Activated CD4-positive, alpha-beta memory T cell treated with anti-CD3 and anti-CD28 coated beads, Interleukin-2, amount 10 ng/mL, durations not matched to agents 7 days and 5 days (primary cell): ENCODE results near the gene MIA. TPM values are rescaled to one million over a fixed set of nuclear protein-coding genes. Genes with fewer than 3 reads are reported as not detected.
A peak's percentile ranks its signal among the peaks of the same experiment; 100 is the strongest.

Experiments
- CTCF ChIA-PET: fragments of 350-600 bp; sonication (Branson Sonifier 250); formaldehyde crosslinking; loops from one replicate; lab custom pipeline; 2021; ENCODE audit warnings: antibody characterized with exemption, inconsistent platforms; lab: Charles Lee
- POLR2A ChIA-PET: fragments of 350-600 bp; sonication (Branson Sonifier 250); formaldehyde crosslinking; loops from one replicate; lab custom pipeline; 2021; ENCODE audit warnings: antibody characterized with exemption; lab: Charles Lee
- DNase-seq: peaks from one replicate; pipeline ENCODE4 v3.0.0-alpha.2; 2020
- H3K27ac Mint-ChIP-seq: one replicate; pipeline ENCODE4 v1.8.0; 2021; ENCODE audit warnings: mild to moderate bottlenecking, mixed read lengths
- H3K27me3 Mint-ChIP-seq: one replicate; pipeline ENCODE4 v1.8.0; 2021; ENCODE audit warnings: mixed read lengths
- H3K36me3 Mint-ChIP-seq: one replicate; pipeline ENCODE4 v1.8.0; 2021; ENCODE audit warnings: low read depth, mixed read lengths
- H3K4me1 Mint-ChIP-seq: one replicate; pipeline ENCODE4 v1.8.0; 2021; ENCODE audit warnings: mixed read lengths
- H3K4me3 Mint-ChIP-seq: one replicate; pipeline ENCODE4 v1.8.0; 2021; ENCODE audit warnings: mild to moderate bottlenecking, mixed read lengths
- H3K9me3 Mint-ChIP-seq: one replicate; pipeline ENCODE4 v1.8.0; 2021; ENCODE audit warnings: mixed read lengths
- total RNA-seq, 2 experiments: library from RNA; stranded (reverse); gene quantifications; one replicate each; pipeline ENCODE4 v1.2.3, GENCODE V29; 2021

MIA gene
- total RNA-seq, 2 experiments from 2014 or later, result not detected

GRCh38 chr19:40785526-40785925 is 10.2 kb downstream of the MIA start:
- Mint-ChIP-seq H3K4me1 (peaks cover 3% of the 10 kb centered on the region), H3K27me3 (no peaks in the 10 kb centered on the region), H3K27ac (no peak overlapping the region), H3K4me3 (no peak overlapping the region), H3K36me3 (peaks cover 32% of the 10 kb centered on the region), H3K9me3 (no peaks in the 10 kb centered on the region)
- ChIA-PET CTCF (no interaction called here), POLR2A (no interaction called here)
- DNase-seq, result no peak

DNA sequence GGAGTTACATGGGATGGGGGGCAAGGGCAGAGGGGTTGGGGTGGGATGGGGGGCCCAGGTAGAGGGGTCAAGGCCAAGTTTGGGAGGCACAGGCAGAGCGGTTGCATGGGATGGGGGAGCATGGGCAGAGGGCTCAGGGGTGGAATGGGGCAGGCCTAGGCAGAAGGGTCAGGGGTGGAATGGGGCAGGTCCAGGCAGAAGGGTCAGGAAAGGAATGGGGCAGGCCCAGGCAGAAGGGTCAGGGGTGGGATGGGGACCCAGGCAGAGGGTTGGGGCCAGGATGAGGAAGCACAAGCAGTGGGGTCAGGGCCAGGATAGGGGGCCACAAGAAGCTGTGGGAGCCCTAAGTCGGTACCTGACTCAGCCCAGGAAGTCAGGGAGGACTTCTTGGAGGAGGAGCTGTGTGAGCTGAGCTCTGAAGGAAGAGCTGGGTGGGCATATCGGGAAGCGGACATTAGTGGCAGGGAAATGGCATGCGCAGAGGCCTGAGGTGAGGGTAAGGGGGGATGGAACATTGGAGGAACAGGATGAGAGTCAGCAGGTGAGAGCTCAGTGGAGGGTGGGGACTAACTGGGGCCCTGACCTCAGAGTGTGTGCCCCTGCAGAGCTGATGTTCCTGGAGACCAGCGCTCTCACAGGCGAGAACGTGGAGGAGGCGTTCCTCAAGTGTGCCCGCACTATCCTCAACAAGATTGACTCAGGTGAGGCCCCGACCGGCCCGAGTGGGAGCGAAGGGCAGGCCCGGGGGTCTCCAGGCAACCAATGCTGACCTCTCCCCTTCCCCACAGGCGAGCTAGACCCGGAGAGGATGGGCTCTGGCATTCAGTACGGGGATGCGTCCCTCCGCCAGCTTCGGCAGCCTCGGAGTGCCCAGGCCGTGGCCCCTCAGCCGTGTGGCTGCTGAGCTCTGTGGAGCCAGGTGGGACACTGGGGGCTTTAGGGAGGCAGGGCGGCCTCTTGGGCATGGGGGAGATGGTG is 11.0 kb downstream of the MIA start:
- no peaks in the 10 kb centered on the region for H3K9me3 Mint-ChIP-seq
- CTCF ChIA-PET, result interaction anchor here (0.9 kb wide), 2 partner anchors 9 to 12 kb away, joined by 3 to 5 read pairs; partner anchors contain the start of genes EGLN2 and RAB4B
- POLR2A ChIA-PET, result interaction anchor here (1.0 to 1.4 kb wide), 2 partner anchors 8 to 12 kb away, joined by 4 to 8 read pairs; partner anchors contain the start of genes EGLN2 and RAB4B
- H3K36me3 Mint-ChIP-seq, result peaks cover 29% of the 10 kb centered on the region
- H3K27me3 Mint-ChIP-seq, result no peaks in the 10 kb centered on the region
- no peak overlapping the region for H3K4me3 Mint-ChIP-seq
- peaks cover 1% of the 10 kb centered on the region for H3K4me1 Mint-ChIP-seq
- H3K27ac Mint-ChIP-seq, result no peak overlapping the region
- DNase-seq, result no peak

GRCh38 chr19:40791349-40791748 is 16.0 kb downstream of the MIA start:
- H3K27ac Mint-ChIP-seq, result no peak overlapping the region
- H3K9me3 Mint-ChIP-seq, result no peaks in the 10 kb centered on the region
- H3K4me3 Mint-ChIP-seq, result no peak overlapping the region
- POLR2A ChIA-PET, result no interaction called here
- no peaks in the 10 kb centered on the region for H3K27me3 Mint-ChIP-seq
- CTCF ChIA-PET, result interaction anchor here (1.1 kb wide), 1 partner anchor 128 kb away, joined by 3 read pairs; no protein-coding TSS in a partner anchor
- DNase-seq, result no peak
- peaks cover 28% of the 10 kb centered on the region for H3K36me3 Mint-ChIP-seq
- peaks cover 10% of the 10 kb centered on the region for H3K4me1 Mint-ChIP-seq

DNA sequence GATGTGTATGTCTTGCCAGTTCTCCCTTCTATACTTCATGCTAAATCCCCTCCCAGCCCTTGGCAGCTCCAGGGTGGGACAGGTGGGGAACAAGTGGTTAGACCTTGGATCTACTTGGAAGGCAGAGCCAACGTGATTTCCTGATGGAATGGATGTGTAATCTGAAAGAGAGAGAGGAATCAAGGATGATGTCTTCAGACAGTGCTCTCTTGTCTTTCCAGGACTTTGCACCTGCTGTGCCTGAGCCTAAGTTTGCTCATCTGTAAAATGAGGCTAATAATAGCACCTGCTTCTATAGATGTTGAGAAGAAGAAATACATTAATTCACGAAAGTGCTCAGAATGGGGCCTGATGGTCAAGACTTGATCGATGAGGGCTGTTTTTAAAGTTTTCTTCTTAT is 16.7 kb downstream of the MIA start:
- peaks cover 25% of the 10 kb centered on the region for H3K36me3 Mint-ChIP-seq
- ChIA-PET POLR2A (interaction anchor here (0.6 kb wide), 1 partner anchor 15 kb away, joined by 3 read pairs; no protein-coding TSS in a partner anchor), CTCF (interaction anchor here (0.9 kb wide), 1 partner anchor 14 kb away, joined by 3 read pairs; the partner anchor contains the start of gene RAB4B)
- no peak for DNase-seq
- H3K4me3 Mint-ChIP-seq, result no peak overlapping the region
- H3K27me3 Mint-ChIP-seq, result no peaks in the 10 kb centered on the region
- H3K27ac Mint-ChIP-seq, result no peak overlapping the region
- peaks cover 13% of the 10 kb centered on the region for H3K4me1 Mint-ChIP-seq
- no peaks in the 10 kb centered on the region for H3K9me3 Mint-ChIP-seq

DNA sequence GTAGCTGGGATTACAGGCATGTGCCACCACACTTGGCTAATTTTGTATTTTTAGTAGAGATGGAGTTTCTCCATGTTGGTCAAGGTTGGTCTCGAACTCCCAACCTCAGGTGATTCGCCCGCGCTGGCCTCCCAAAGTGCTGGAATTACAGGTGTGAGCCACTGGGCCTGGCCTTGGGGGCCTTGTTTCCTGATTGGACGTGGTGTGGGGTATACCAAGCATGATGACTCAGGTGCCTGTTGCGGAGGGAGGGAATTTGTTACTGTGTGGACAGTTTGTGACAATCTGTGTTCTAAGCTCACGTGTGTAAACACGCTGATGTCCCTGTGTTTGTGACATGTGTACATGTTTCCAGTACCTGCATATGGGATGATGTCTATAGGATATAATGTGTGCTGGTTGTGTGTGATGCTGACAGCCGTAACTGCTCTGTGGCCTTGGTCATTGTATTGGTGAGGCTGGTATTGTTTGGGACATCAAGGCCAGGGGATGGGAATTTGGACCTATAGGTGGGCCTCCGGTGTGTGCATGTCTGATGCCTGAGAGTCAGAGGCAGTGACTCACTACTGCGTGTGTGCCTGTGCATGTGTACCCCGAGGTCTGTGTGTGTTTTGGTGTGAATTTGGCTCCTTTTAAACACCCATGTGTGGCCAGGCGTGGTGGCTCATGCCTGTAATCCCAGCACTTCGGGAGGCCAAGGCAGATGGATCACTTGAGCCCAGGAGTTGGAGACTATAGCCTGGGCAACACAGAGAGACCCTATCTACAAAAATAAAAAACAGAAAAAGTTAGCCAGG is 22.0 kb downstream of the MIA start:
- no peaks in the 10 kb centered on the region for H3K27me3 Mint-ChIP-seq
- POLR2A ChIA-PET, result interaction anchor here (0.9 to 14.9 kb wide), 7 partner anchors 9 to 134 kb away, joined by 3 to 161 read pairs (median 8); partner anchors contain the start of genes ACTMAP, RAB4B and SNRPA
- no peaks in the 10 kb centered on the region for H3K9me3 Mint-ChIP-seq
- H3K27ac Mint-ChIP-seq, result peak overlapping the region; percentile 84
- peaks cover 46% of the 10 kb centered on the region for H3K4me1 Mint-ChIP-seq
- no peak for DNase-seq
- H3K4me3 Mint-ChIP-seq, result peak overlapping the region; percentile 78
- peaks cover 36% of the 10 kb centered on the region for H3K36me3 Mint-ChIP-seq
- CTCF ChIA-PET, result interaction anchor here (0.6 to 2.3 kb wide), 9 partner anchors 9 to 329 kb away, joined by 3 to 41 read pairs (median 8); partner anchors contain the start of genes ACTMAP, RAB4B and SNRPA

- CTCF ChIA-PET, result interaction anchor here (0.6 to 2.3 kb wide), 14 partner anchors 9 to 330 kb away, joined by 3 to 41 read pairs (median 4); partner anchors contain the start of genes ACTMAP, RAB4B and SNRPA
- Mint-ChIP-seq H3K27me3 (no peaks in the 10 kb centered on the region), H3K9me3 (no peaks in the 10 kb centered on the region), H3K27ac (peak overlapping the region; percentile 84), H3K4me1 (peaks cover 52% of the 10 kb centered on the region), H3K36me3 (peaks cover 40% of the 10 kb centered on the region), H3K4me3 (peak overlapping the region; percentile 78)
- DNase-seq, result peak; percentile 68
- POLR2A ChIA-PET, result interaction anchor here (0.7 to 14.9 kb wide), 9 partner anchors 9 to 135 kb away, joined by 3 to 161 read pairs (median 6); partner anchors contain the start of genes ACTMAP, COQ8B, ITPKC and RAB4B
These were observed 22.8 kb downstream of the MIA start for GRCh38 chr19:40797963-40798682.

- DNase-seq, result peak; percentile 100
- peak within 1 kb of the TSS; percentile 84 for H3K27ac Mint-ChIP-seq
- peaks cover 60% of the 10 kb centered on the region for H3K4me1 Mint-ChIP-seq
- ChIA-PET CTCF (interaction anchor here (0.6 to 2.3 kb wide), 13 partner anchors 8 to 567 kb away, joined by 3 to 41 read pairs (median 4); partner anchors contain the start of genes ACTMAP, RAB4B and SNRPA), POLR2A (interaction anchor here (0.7 to 14.9 kb wide), 10 partner anchors 9 to 136 kb away, joined by 3 to 161 read pairs (median 5); partner anchors contain the start of genes ACTMAP, COQ8B, ITPKC and RAB4B)
- H3K36me3 Mint-ChIP-seq, result peaks cover 48% of the 10 kb centered on the region
- peak within 1 kb of the TSS; percentile 91 for H3K4me3 Mint-ChIP-seq
- H3K27me3 Mint-ChIP-seq, result no peaks in the 10 kb centered on the region
- H3K9me3 Mint-ChIP-seq, result no peaks in the 10 kb centered on the region
These were observed 23.6 kb downstream of the MIA start, which contains the start of gene EGLN2 for GRCh38 chr19:40798683-40799557. Gene EGLN2 (plus strand): TSS chr19:40799191. CDS start chr19:40800573, 1,382 bp downstream.

GRCh38 chr19:40799558-40800338 is 24.4 kb downstream of the MIA start:
- POLR2A ChIA-PET, result interaction anchor here (1.0 to 14.9 kb wide), 6 partner anchors 12 to 137 kb away, joined by 3 to 161 read pairs (median 7); partner anchors contain the start of genes ACTMAP, COQ8B, ITPKC and RAB4B
- CTCF ChIA-PET, result interaction anchor here (1.9 to 2.3 kb wide), 3 partner anchors 22 to 49 kb away, joined by 8 to 41 read pairs (median 13); partner anchors contain the start of genes ACTMAP, RAB4B and SNRPA
- Mint-ChIP-seq H3K27me3 (no peaks in the 10 kb centered on the region), H3K27ac (peak overlapping the region; percentile 78), H3K4me1 (peaks cover 68% of the 10 kb centered on the region), H3K9me3 (no peaks in the 10 kb centered on the region), H3K36me3 (peaks cover 55% of the 10 kb centered on the region), H3K4me3 (peak overlapping the region; percentile 91)
- DNase-seq, result peak; percentile 39

DNA sequence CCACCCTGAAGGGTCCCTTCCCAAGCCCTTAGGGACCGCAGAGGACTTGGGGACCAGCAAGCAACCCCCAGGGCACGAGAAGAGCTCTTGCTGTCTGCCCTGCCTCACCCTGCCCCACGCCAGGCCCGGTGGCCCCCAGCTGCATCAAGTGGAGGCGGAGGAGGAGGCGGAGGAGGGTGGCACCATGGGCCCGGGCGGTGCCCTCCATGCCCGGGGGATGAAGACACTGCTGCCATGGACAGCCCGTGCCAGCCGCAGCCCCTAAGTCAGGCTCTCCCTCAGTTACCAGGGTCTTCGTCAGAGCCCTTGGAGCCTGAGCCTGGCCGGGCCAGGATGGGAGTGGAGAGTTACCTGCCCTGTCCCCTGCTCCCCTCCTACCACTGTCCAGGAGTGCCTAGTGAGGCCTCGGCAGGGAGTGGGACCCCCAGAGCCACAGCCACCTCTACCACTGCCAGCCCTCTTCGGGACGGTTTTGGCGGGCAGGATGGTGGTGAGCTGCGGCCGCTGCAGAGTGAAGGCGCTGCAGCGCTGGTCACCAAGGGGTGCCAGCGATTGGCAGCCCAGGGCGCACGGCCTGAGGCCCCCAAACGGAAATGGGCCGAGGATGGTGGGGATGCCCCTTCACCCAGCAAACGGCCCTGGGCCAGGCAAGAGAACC is 25.1 kb downstream of the MIA start:
- DNase-seq, result no peak
- Mint-ChIP-seq H3K27ac (peak overlapping the region; percentile 78), H3K27me3 (no peaks in the 10 kb centered on the region), H3K4me3 (peak overlapping the region; percentile 91), H3K9me3 (no peaks in the 10 kb centered on the region), H3K36me3 (peaks cover 61% of the 10 kb centered on the region), H3K4me1 (peaks cover 75% of the 10 kb centered on the region)
- ChIA-PET CTCF (no interaction called here), POLR2A (interaction anchor here (1.0 to 14.9 kb wide), 4 partner anchors 23 to 452 kb away, joined by 3 to 161 read pairs (median 38); partner anchors contain the start of genes ACTMAP, C19orf47, COQ8B and ITPKC)

DNA sequence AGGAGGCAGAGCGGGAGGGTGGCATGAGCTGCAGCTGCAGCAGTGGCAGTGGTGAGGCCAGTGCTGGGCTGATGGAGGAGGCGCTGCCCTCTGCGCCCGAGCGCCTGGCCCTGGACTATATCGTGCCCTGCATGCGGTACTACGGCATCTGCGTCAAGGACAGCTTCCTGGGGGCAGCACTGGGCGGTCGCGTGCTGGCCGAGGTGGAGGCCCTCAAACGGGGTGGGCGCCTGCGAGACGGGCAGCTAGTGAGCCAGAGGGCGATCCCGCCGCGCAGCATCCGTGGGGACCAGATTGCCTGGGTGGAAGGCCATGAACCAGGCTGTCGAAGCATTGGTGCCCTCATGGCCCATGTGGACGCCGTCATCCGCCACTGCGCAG is 25.7 kb downstream of the MIA start:
- ChIA-PET POLR2A (interaction anchor here (1.0 to 14.9 kb wide), 3 partner anchors 23 to 453 kb away, joined by 3 to 161 read pairs (median 70); partner anchors contain the start of genes ACTMAP, C19orf47, RAB4B and SNRPA), CTCF (no interaction called here)

More for the DNA sequence above, 25.7 kb downstream of the MIA start:
- H3K4me1 Mint-ChIP-seq, result peaks cover 80% of the 10 kb centered on the region
- no peaks in the 10 kb centered on the region for H3K27me3 Mint-ChIP-seq
- peak overlapping the region; percentile 97 for H3K27ac Mint-ChIP-seq
- H3K4me3 Mint-ChIP-seq, result peak overlapping the region; percentile 91
- H3K9me3 Mint-ChIP-seq, result no peaks in the 10 kb centered on the region
- no peak for DNase-seq
- peaks cover 61% of the 10 kb centered on the region for H3K36me3 Mint-ChIP-seq
